CD4-positive, alpha-beta T cell treated with Interleukin-10 for 1 hour (primary cell): ENCODE results near the gene GPBP1L1.
"Not testable (repeated sequence)": the region's sequence is repeated elsewhere in the genome, so short reads cannot be mapped to it uniquely, and the experiment has no call there.

Experiments used
- DNase-seq: peaks from one replicate; pipeline ENCODE4 v3.0.0-alpha.2; 2020

Gene GPBP1L1

GRCh38 chr1:45630429-45630828 lies 55.9 kb downstream of the GPBP1L1 start:
- DNase-seq, result no peak

DNA sequence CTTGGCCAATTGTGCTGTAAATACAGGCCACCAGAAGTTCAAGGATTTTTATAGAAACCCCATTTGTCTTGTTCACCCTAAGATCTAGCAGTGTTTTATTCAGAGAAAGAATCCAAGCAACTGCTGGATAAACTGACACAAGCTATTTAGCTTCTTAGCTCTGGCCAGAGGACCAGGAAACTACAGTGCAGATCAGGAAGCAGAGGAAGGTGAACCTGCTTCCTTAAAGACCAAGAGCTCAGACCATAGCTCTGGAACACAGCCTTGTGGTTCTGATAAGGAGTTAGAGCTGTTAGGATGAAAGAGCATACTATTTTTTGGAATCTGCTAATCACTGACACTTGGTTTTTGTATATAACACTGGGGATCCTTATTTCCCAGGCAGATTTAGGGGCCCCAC lies 57.3 kb downstream of the GPBP1L1 start:
- DNase-seq, result no peak

GRCh38 chr1:45623972-45624371 lies 62.4 kb downstream of the GPBP1L1 start, which contains the start of gene CCDC17:
CCDC17 (minus strand) TSS chr1:45624054; CDS start chr1:45623909, 145 bp downstream.
- DNase-seq, result no peak

GRCh38 chr1:45622524-45623394 lies 63.6 kb downstream of the GPBP1L1 start:
- DNase-seq, result no peak

GRCh38 chr1:45621895-45622523 lies 64.3 kb downstream of the GPBP1L1 start:
- no peak for DNase-seq

- no peak for DNase-seq
These were observed 64.9 kb downstream of the GPBP1L1 start for GRCh38 chr1:45621501-45621836.

- DNase-seq, result no peak
These were observed 65.5 kb downstream of the GPBP1L1 start for GRCh38 chr1:45620588-45621500.

- DNase-seq, result no peak
These were observed 67.0 kb downstream of the GPBP1L1 start for GRCh38 chr1:45619149-45619921.

- no peak for DNase-seq
These were observed 68.7 kb downstream of the GPBP1L1 start for GRCh38 chr1:45617618-45618017.

DNA sequence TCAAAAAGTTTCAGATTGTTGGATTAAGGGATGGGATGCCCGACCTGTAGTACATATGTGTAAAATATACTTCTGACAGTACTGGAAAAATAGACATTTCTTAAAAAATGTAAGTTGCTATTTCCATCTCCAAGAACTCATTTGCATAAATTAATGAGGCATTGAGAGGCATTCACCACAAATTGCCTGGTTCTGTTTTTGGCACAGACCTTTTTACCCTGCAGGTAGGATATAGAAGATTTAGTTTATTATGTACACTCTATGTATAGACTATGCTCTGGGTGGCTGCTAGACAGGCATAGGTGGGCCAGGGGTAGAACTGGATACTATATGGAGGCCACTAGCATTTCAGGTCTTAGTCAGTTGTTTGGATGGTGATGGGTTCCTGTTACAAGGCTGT lies 70.4 kb downstream of the GPBP1L1 start:
- DNase-seq, result no peak

GRCh38 chr1:45612941-45613579 lies 73.3 kb downstream of the GPBP1L1 start:
- DNase-seq, result no peak

- no peak for DNase-seq
These were observed 75.6 kb downstream of the GPBP1L1 start for GRCh38 chr1:45610589-45611226.

- DNase-seq, result no peak
These were observed 77.9 kb downstream of the GPBP1L1 start for GRCh38 chr1:45608175-45609156.

DNA sequence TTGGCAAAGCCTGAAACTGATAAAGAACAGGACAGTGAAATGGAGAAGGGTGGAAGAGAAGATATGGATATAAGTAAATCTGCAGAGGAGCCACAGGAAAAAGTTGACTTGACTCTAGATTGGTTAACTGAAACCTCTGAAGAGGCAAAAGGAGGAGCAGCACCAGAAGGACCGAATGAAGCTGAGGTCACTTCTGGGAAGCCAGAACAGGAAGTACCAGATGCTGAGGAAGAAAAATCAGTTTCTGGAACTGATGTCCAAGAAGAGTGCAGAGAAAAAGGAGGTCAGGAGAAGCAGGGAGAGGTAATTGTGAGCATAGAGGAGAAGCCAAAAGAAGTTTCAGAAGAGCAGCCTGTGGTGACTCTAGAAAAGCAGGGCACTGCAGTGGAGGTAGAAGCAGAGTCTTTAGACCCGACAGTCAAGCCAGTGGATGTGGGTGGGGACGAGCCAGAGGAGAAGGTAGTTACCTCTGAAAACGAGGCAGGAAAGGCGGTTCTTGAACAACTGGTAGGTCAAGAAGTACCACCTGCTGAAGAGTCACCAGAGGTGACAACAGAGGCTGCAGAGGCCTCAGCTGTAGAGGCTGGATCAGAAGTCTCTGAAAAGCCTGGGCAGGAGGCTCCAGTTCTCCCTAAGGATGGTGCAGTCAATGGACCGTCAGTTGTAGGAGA lies 78.8 kb downstream of the GPBP1L1 start:
- DNase-seq, result no peak

- DNase-seq, result no peak
These were observed 82.1 kb downstream of the GPBP1L1 start for GRCh38 chr1:45604239-45604638.

- not testable (repeated sequence) for DNase-seq
These were observed 89.6 kb downstream of the GPBP1L1 start for GRCh38 chr1:45596765-45597164.

- DNase-seq, result no peak
These were observed 91.9 kb downstream of the GPBP1L1 start for GRCh38 chr1:45594412-45594811.

GRCh38 chr1:45589861-45590260 lies 96.5 kb downstream of the GPBP1L1 start:
- no peak for DNase-seq

GRCh38 chr1:45586769-45587168 lies 99.6 kb downstream of the GPBP1L1 start:
- no peak for DNase-seq
